ENCODE measurements around the gene RSL1D1.
A peak's percentile ranks its signal among the peaks of the same experiment; 100 is the strongest.

RSL1D1 gene

DNA sequence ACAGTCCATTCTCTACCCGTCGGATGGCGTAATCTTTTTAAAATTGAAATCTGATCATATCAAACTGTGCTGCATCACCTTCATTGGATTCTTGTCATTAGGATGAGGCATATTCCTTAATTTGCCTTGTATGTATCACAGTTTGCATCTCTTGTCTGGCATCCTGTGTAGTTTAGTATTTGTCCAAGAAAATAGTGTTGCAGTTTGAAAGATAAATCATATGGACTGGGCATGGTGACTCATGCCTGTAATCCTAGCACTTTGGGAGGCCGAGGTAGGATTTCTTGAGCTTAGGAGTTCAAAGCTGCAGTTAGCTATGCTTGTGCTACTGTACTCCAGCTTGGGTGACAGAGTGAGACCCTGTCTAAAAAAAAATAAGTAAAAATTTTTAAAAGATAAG lies 5.8 kb upstream of the RSL1D1 start:
- TF ChIP-seq SPI1 (IDR thresholded peaks at IDR 0.05; ENCODE audit: low read depth, low read length) (no peak), TAF1 (IDR thresholded peaks at IDR 0.05; ENCODE audit: low read depth, low read length) (no peak), POLR2AphosphoS5 (IDR thresholded peaks at IDR 0.05; ENCODE audit: low read depth, low read length) (no peak), POU2F2 (IDR thresholded peaks at IDR 0.05; ENCODE audit: low read depth, low read length) (no peak), POLR2A (IDR thresholded peaks at IDR 0.05; ENCODE audit: low read depth, low read length) (no peak), PAX5 (IDR thresholded peaks at IDR 0.05; ENCODE audit: insufficient read depth, low read length, severe bottlenecking) (no peak)
- no peak for FAIRE-seq
- no peak for DNase-seq (ENCODE audit: insufficient read length, low spot score)

DNA sequence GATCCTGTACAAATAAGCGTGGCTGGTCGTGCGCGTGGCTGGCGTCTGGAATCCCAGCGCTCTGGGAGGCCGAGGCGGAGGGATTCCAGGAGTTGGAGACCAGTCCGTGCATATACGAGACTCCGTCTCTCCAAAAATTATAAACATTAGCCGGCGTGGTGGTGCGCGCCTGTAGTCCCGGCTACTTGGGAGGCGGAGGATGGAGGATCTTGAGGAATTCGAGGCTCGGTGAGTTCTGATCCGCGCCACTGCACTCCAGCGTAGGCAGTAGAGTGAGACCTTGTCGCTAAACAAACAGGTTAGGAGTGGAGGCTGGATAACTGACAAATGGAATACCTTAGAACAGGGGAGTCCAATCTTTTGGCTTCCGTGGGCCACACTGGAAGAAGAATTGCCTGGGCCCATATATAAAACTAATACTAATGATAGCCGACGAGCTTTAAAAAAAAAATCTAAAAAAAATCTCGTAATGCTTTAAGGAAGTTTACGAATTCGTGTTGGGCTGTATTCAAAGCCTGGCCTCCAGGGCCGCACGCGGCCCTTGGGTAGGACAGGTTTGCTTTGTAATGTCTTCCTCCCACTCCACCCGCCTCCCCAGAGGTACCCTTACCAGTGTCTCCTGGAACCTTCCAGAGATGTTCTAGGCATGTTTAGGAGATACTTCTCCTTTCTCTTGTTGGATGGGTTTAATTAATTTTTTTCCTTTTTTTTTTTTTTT lies 909 bp upstream of the RSL1D1 start:
- no peak for FAIRE-seq
- no peak for DNase-seq (ENCODE audit: insufficient read length, low spot score)
- TF ChIP-seq POU2F2 (IDR thresholded peaks at IDR 0.05; ENCODE audit: low read depth, low read length) (no peak), POLR2AphosphoS5 (IDR thresholded peaks at IDR 0.05; ENCODE audit: low read depth, low read length) (no peak), SPI1 (IDR thresholded peaks at IDR 0.05; ENCODE audit: low read depth, low read length) (no peak), TAF1 (IDR thresholded peaks at IDR 0.05; ENCODE audit: low read depth, low read length) (no peak), POLR2A (IDR thresholded peaks at IDR 0.05; ENCODE audit: low read depth, low read length) (no peak), PAX5 (IDR thresholded peaks at IDR 0.05; ENCODE audit: insufficient read depth, low read length, severe bottlenecking) (no peak)

DNA sequence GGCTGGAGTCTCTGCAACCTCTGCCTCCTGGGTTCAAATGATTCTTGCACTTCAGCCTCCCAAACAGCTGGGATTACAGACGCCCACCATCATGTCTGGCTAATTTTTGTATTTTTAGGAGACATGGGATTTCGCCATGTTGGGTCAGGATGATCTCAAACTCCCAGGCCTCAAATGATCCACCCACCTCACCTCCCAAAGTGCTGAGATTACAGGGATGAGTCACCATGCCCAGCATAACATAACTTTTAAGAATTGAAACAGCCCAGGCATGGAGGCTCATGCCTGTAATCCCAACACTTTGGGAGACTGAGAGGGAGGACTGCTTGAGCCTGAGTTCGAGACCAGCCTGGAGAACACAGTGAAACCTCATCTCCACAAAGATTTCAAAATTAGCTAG lies 2.5 kb downstream of the RSL1D1 start:
- no peak for TF ChIP-seq POLR2AphosphoS5 (IDR thresholded peaks at IDR 0.05; ENCODE audit: low read depth, low read length)
- no peak for TF ChIP-seq POLR2A (IDR thresholded peaks at IDR 0.05; ENCODE audit: low read depth, low read length)
- no peak for TF ChIP-seq TAF1 (IDR thresholded peaks at IDR 0.05; ENCODE audit: low read depth, low read length)
- TF ChIP-seq SPI1 (IDR thresholded peaks at IDR 0.05; ENCODE audit: low read depth, low read length): no peak
- no peak for TF ChIP-seq PAX5 (IDR thresholded peaks at IDR 0.05; ENCODE audit: insufficient read depth, low read length, severe bottlenecking)
- no peak for TF ChIP-seq POU2F2 (IDR thresholded peaks at IDR 0.05; ENCODE audit: low read depth, low read length)
- DNase-seq (ENCODE audit: insufficient read length, low spot score) (no peak), FAIRE-seq (no peak)

DNA sequence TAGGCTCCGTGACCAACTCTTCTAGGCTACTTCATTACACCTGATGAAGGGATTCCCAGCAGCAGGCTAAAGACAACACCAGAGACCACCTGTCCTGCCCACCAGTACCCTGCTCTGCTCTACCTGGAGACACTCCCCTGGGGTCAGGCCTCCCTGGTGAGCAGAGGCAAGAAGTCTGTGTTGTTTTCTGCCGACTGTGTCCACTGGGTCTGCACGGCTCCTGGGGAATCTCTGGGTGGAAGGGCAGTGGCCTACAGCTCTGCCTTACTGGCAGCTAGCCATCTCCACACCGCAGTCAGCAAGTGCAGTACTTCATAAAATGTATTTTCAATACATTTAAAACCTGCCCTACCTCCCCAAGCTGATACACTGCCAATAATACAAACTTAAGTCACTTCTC lies 6.8 kb downstream of the RSL1D1 start:
- DNase-seq (ENCODE audit: insufficient read length, low spot score) (no peak), FAIRE-seq (no peak)
- TF ChIP-seq POLR2AphosphoS5 (IDR thresholded peaks at IDR 0.05; ENCODE audit: low read depth, low read length): peak; percentile 42; the same call in 1 of the 2 replicates
- TF ChIP-seq SPI1 (IDR thresholded peaks at IDR 0.05; ENCODE audit: low read depth, low read length): no peak

DNA sequence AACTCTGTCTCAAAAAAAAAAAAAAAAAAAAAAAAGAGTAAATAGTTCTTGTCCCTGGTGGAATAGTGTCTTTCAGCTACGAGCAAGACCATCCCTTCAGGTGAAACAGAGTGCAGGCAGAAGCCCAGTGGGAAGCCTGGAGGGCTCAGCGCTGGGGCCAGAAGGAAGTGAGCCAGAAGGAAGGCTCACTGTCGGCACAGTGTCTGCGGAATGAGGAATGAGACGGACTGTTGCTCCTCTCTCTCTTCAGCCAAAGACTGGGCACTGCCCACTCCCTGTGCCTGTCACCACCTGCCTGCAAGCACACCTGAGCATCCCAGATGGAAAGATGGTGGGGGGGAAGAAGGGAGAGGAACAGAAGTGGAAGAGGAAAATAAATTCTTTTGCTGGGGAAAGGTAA lies 7.5 kb downstream of the RSL1D1 start:
- DNase-seq (ENCODE audit: insufficient read length, low spot score): no peak
- no peak for FAIRE-seq

DNA sequence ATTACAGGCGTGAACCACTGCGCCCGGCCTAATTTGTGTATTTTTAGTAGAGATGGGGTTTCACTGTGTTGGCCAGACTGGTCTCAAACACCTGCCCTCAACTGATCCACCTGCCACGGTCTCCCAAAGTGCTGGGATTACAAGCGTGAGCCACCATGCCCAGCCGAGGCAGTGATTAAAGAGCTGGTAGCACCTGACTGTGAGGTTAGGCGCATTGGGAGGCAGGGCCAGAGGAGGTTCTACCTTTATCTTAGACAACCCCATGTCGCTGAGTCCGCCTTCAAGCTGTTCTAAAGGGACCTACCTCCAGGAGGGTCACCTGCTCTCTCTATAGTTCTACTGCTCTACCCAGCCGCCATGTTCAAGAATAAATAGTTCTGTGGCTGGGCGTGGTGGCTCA lies 8.1 kb downstream of the RSL1D1 start:
- FAIRE-seq (no peak), DNase-seq (ENCODE audit: insufficient read length, low spot score) (no peak)
- TF ChIP-seq TAF1 (IDR thresholded peaks at IDR 0.05; ENCODE audit: low read depth, low read length): no peak
- no peak for TF ChIP-seq SPI1 (IDR thresholded peaks at IDR 0.05; ENCODE audit: low read depth, low read length)
- no peak for TF ChIP-seq PAX5 (IDR thresholded peaks at IDR 0.05; ENCODE audit: insufficient read depth, low read length, severe bottlenecking)
- TF ChIP-seq POU2F2 (IDR thresholded peaks at IDR 0.05; ENCODE audit: low read depth, low read length): no peak
- no peak for TF ChIP-seq POLR2AphosphoS5 (IDR thresholded peaks at IDR 0.05; ENCODE audit: low read depth, low read length)
- TF ChIP-seq POLR2A (IDR thresholded peaks at IDR 0.05; ENCODE audit: low read depth, low read length): no peak

More for the DNA sequence above, 7.5 kb downstream of the RSL1D1 start:
- TF ChIP-seq TAF1 (IDR thresholded peaks at IDR 0.05; ENCODE audit: low read depth, low read length) (no peak), POLR2AphosphoS5 (IDR thresholded peaks at IDR 0.05; ENCODE audit: low read depth, low read length) (no peak), POU2F2 (IDR thresholded peaks at IDR 0.05; ENCODE audit: low read depth, low read length) (no peak), SPI1 (IDR thresholded peaks at IDR 0.05; ENCODE audit: low read depth, low read length) (no peak), POLR2A (IDR thresholded peaks at IDR 0.05; ENCODE audit: low read depth, low read length) (no peak), PAX5 (IDR thresholded peaks at IDR 0.05; ENCODE audit: insufficient read depth, low read length, severe bottlenecking) (no peak)

DNA sequence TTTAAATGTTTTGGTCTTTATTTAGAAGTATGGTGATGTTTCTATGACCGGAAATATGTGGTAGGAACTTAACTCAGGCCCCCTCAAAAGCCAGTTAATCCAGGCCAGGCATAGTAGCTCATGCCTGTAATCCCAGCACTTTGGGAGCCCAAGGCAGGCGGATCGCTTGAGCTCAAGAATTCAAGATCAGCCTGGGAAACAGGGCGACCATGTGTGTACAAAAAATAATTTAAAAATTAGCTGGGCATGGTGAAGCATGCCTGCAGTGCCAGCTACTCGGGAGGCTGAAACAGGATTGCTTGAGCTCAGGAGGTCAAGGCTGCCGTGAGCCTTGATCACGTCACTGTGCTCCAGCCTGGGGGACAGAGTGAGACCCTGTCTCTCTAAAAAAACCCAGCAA lies 10.3 kb downstream of the RSL1D1 start:
- DNase-seq (ENCODE audit: insufficient read length, low spot score) (no peak), FAIRE-seq (no peak)
- TF ChIP-seq POU2F2 (IDR thresholded peaks at IDR 0.05; ENCODE audit: low read depth, low read length): no peak
- TF ChIP-seq POLR2AphosphoS5 (IDR thresholded peaks at IDR 0.05; ENCODE audit: low read depth, low read length): no peak
- TF ChIP-seq TAF1 (IDR thresholded peaks at IDR 0.05; ENCODE audit: low read depth, low read length): no peak
- TF ChIP-seq SPI1 (IDR thresholded peaks at IDR 0.05; ENCODE audit: low read depth, low read length): no peak
- no peak for TF ChIP-seq PAX5 (IDR thresholded peaks at IDR 0.05; ENCODE audit: insufficient read depth, low read length, severe bottlenecking)
- TF ChIP-seq POLR2A (IDR thresholded peaks at IDR 0.05; ENCODE audit: low read depth, low read length): no peak

DNA sequence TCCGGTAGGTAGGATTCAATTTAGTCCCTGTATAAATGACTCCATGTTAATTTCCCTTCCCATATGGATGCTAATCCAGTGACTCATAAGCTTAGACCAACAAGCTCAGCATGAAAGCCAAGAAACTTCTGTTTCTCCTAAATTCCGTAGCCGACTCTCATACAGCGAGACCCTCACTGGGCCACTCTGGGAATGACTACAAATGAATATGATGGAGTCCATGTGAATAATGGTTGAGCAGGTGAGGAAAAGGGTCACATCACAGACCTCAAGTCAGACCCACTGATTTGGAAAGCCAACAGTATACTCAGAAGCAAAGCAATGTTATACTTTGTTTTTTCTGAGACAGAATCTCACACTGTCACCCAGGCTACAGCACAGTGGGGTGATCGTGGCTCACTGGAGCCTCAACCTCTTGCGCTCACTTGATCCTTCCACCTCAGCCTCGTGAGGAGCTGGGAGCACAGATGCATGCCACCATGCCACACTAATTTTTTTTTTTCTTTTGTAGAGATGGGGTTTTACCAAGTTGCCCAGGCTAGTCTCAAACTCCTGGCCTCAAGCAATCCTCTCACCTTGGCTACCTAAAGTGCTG lies 14.6 kb downstream of the RSL1D1 start:
- TF ChIP-seq PAX5 (IDR thresholded peaks at IDR 0.05; ENCODE audit: insufficient read depth, low read length, severe bottlenecking) (no peak), POLR2AphosphoS5 (IDR thresholded peaks at IDR 0.05; ENCODE audit: low read depth, low read length) (peak; percentile 60; the same call in 1 of the 2 replicates)
- no peak for FAIRE-seq
- DNase-seq (ENCODE audit: insufficient read length, low spot score): no peak

DNA sequence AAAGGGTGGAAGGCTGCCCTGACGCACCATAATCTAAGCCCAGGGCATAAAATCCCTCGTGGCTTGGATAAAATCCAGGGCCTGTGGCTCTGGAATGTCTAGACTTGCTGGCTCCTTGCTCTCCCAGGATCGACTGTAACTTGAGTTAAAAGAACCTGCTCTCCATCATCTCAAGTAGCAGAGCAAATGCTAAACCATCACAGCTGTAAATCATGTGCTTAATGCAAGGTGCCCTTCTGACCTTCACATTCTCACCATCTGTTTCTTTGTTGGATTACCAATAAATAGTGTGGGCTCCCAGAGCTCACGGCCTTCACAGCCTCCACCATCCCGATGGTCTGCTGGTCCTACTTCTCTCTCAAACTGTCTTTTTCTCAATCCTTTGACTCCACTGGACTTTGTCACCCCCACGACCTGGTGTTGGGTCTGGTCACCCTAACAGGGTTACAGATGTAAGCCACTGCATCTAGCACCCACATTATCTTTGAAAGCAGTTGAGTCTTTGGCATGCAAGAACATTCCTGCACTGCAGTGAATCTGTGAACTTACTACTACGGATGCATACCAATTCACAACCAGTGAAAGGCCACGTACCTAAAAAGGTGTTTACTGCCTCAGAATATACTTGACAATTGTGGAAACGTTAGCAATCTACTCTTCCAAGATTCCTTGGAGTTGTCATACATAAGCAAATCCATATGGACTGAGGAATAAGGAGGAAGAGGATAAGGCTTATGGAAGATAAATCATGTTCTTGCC lies 15.3 kb downstream of the RSL1D1 start:
- TF ChIP-seq SPI1 (IDR thresholded peaks at IDR 0.05; ENCODE audit: low read depth, low read length) (no peak), POLR2A (IDR thresholded peaks at IDR 0.05; ENCODE audit: low read depth, low read length) (peak; percentile 28; the same call in 1 of the 2 replicates)
- DNase-seq (ENCODE audit: insufficient read length, low spot score) (no peak), FAIRE-seq (no peak)
